ENCODE data around the gene CXCR5.

DNA sequence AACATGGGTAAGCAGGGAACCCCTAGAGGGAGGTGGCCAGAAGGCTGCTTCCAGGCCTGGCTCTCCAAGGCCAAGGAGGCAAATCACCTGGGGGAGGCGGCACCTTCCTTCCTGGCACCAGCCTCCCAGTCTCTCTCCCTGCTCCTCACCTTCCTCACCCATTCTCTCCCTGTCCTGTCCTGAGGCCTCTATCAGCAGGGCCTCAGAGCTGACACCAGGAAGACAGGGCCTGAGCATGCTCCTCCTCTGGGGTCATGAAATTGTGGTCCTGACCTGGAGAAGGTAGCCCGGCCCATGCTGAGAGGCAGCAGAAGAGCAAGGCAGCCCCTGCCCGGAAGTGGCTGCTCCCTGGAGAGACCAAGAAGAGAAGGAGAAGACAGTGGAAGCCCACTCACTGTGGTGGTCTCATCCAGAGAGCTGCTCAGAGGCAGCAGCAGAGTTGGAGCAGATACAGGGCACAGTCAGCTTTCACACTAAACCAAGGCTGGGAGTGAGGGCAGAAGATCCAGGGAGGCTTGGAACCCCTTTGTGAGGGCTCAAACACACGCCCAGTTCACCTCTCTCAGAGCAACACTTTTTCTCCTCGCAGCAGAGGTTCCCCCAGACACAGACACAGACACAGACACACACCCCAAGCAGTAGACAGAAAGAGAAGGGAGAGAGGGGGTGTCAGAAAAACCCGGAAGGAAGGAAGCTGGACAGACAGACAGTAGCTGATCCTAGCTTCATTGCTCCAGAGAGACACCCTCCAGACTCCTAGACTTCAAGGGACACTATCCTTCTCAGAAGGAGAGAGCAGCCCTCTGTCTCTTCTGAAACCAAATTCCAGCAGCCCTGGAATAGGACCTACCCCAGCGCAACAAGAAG is 40.3 kb downstream of the CXCR5 start:
- TF ChIP-seq CTCF (conservative IDR thresholded peaks at IDR 0.05 in 1 of 2, IDR thresholded peaks at IDR 0.05 in 1 of 2; ENCODE audit: extremely low read depth in 1 of 2, insufficient read depth in 1 of 2, low read depth in 1 of 2, low read length in 2 of 2) (peak in 1 of 2 donors; percentile 10), EZH2 (IDR thresholded peaks at IDR 0.05; ENCODE audit: borderline replicate concordance, low read length) (no peak)

Data from mammary epithelial cell (primary cell).